Mesodermal cell (in vitro differentiated cells): ENCODE data around the gene PLA2G3.
"Not testable (repeated sequence)": the region's sequence is repeated elsewhere in the genome, so short reads cannot be mapped to it uniquely, and the experiment has no call there.

Experiments
- H3K27ac ChIP-seq: 2 replicates; pipeline ENCODE4 v1.7.0; 2013; ENCODE audit warnings: mild to moderate bottlenecking, low read depth, low read length, moderate library complexity; ENCODE audit not compliant: severe bottlenecking
- H3K36me3 ChIP-seq: 2 replicates; pipeline ENCODE4 v1.7.1; 2013; ENCODE audit warnings: mild to moderate bottlenecking, low read length, moderate library complexity; ENCODE audit not compliant: control insufficient read depth, insufficient read depth
- H3K4me1 ChIP-seq: one replicate; pipeline ENCODE4 v1.7.1; 2013; ENCODE audit warnings: mild to moderate bottlenecking, low read length; ENCODE audit not compliant: insufficient read depth, control insufficient read depth, poor library complexity, severe bottlenecking
- H3K4me3 ChIP-seq: 2 replicates; pipeline ENCODE4 v1.7.0; 2013; ENCODE audit warnings: low read length, control low read depth, mild to moderate bottlenecking; ENCODE audit not compliant: insufficient read depth, poor library complexity, severe bottlenecking; ENCODE audit errors: extremely low read depth
- H3K9me3 ChIP-seq: 2 replicates; pipeline ENCODE4 v1.7.1; 2013; ENCODE audit warnings: mild to moderate bottlenecking, low read length, moderate library complexity; ENCODE audit not compliant: control insufficient read depth
- WGBS, 2 experiments: methylation state at CpG; one replicate each; pipeline ENCODE4 v1.1.5; 2013; ENCODE audit warnings: missing lambda C conversion rate in 2 of 2; ENCODE audit not compliant: insufficient coverage in 2 of 2; 5-methylcytosine and 5-hydroxymethylcytosine counted together

The PLA2G3 gene

GRCh38 chr22:31099841-31100761 lies 40.2 kb downstream of the PLA2G3 start:
- Histone ChIP-seq H3K9me3 (no peaks in the 10 kb centered on the region), H3K4me1 (peaks cover 12% of the 10 kb centered on the region), H3K4me3 (no peak overlapping the region), H3K27ac (no peak overlapping the region), H3K36me3 (peaks cover 71% of the 10 kb centered on the region)
- 94 to 95% methylated on average over 16 to 23 of the region's 34 CpGs for WGBS, 2 experiments

GRCh38 chr22:31099386-31099785 lies 40.9 kb downstream of the PLA2G3 start:
- Histone ChIP-seq H3K4me3 (no peak overlapping the region), H3K4me1 (peaks cover 12% of the 10 kb centered on the region), H3K27ac (no peak overlapping the region), H3K36me3 (peaks cover 73% of the 10 kb centered on the region), H3K9me3 (no peaks in the 10 kb centered on the region)
- WGBS, 2 experiments = 90 to 100% methylated on average over 6 of the region's 6 CpGs

- WGBS, 2 experiments = 85 to 89% methylated on average over 23 to 27 of the region's 36 CpGs
- Histone ChIP-seq H3K9me3 (no peaks in the 10 kb centered on the region), H3K36me3 (peaks cover 73% of the 10 kb centered on the region), H3K27ac (no peak overlapping the region), H3K4me1 (peaks cover 12% of the 10 kb centered on the region), H3K4me3 (no peak overlapping the region)
Measured at GRCh38 chr22:31098632-31099110, 41.6 kb downstream of the PLA2G3 start.

- H3K27ac ChIP-seq = no peak overlapping the region
- H3K4me3 ChIP-seq = no peak overlapping the region
- H3K9me3 ChIP-seq = no peaks in the 10 kb centered on the region
- H3K36me3 ChIP-seq = peaks cover 77% of the 10 kb centered on the region
- H3K4me1 ChIP-seq = peaks cover 10% of the 10 kb centered on the region
- 90 to 97% methylated on average over 7 to 9 of the region's 10 CpGs for WGBS, 2 experiments
Measured at GRCh38 chr22:31097941-31098631, 42.2 kb downstream of the PLA2G3 start.

GRCh38 chr22:31097539-31097938 lies 42.8 kb downstream of the PLA2G3 start:
- H3K9me3 ChIP-seq, H3K4me1 ChIP-seq, H3K27ac ChIP-seq, H3K4me3 ChIP-seq: not testable (repeated sequence)
- H3K36me3 ChIP-seq = peaks cover 80% of the 10 kb centered on the region
- 90 to 100% methylated on average over 2 to 3 of the region's 5 CpGs for WGBS, 2 experiments

GRCh38 chr22:31096657-31097279 lies 43.5 kb downstream of the PLA2G3 start:
- Histone ChIP-seq H3K9me3 (no peaks in the 10 kb centered on the region), H3K36me3 (peaks cover 88% of the 10 kb centered on the region), H3K27ac (no peak overlapping the region), H3K4me1 (no peaks in the 10 kb centered on the region), H3K4me3 (no peak overlapping the region)
- 91% methylated on average over 21 to 27 of the region's 27 CpGs for WGBS, 2 experiments

GRCh38 chr22:31095637-31096249 lies 44.6 kb downstream of the PLA2G3 start:
- Histone ChIP-seq H3K4me3 (no peak overlapping the region), H3K4me1 (no peaks in the 10 kb centered on the region), H3K27ac (no peak overlapping the region), H3K9me3 (no peaks in the 10 kb centered on the region), H3K36me3 (peaks cover 93% of the 10 kb centered on the region)
- 95 to 100% methylated on average over 1 to 3 of the region's 3 CpGs for WGBS, 2 experiments

- 92 to 100% methylated on average over 2 to 3 of the region's 7 CpGs for WGBS, 2 experiments
- Histone ChIP-seq H3K4me1 (no peaks in the 10 kb centered on the region), H3K9me3 (no peaks in the 10 kb centered on the region), H3K27ac (no peak overlapping the region), H3K4me3 (no peak overlapping the region), H3K36me3 (peaks cover 95% of the 10 kb centered on the region)
Measured at GRCh38 chr22:31094741-31095140, 45.6 kb downstream of the PLA2G3 start.

GRCh38 chr22:31094021-31094551 lies 46.2 kb downstream of the PLA2G3 start:
- 90 to 100% methylated on average over 4 to 5 of the region's 5 CpGs for WGBS, 2 experiments
- Histone ChIP-seq H3K9me3 (no peaks in the 10 kb centered on the region), H3K36me3 (peaks cover 94% of the 10 kb centered on the region), H3K4me3 (no peak overlapping the region), H3K4me1 (no peaks in the 10 kb centered on the region), H3K27ac (no peak overlapping the region)
